G401.6 (cell line): Measurements from ENCODE around the gene PHRF1.

ENCODE experiments used
- FAIRE-seq: peaks from 2 replicates; lab custom pipeline; 2012; peaks lifted over from hg19 to GRCh38; lab: Jason Lieb, UNC

Gene PHRF1

DNA sequence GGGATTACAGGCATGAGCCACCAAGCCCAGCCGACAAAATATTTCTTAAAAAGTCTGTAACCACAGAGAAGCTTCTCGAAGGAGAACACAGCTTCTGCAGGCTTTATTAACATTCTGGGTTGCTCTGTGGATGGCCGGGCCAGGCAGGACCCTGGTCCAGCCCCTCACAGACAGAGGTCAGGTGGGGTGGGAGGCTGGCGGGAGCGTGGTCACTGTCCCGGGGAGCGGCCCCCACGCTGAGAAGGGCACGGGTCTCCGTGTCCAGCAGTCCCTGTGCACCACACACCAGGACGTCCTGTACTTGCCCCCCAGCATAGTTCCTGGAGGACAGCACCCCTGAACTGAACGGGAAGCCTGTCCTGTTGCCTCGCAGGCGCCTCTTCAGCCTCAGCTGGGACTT is 80.2 kb downstream of the PHRF1 start:
- no peak for FAIRE-seq

DNA sequence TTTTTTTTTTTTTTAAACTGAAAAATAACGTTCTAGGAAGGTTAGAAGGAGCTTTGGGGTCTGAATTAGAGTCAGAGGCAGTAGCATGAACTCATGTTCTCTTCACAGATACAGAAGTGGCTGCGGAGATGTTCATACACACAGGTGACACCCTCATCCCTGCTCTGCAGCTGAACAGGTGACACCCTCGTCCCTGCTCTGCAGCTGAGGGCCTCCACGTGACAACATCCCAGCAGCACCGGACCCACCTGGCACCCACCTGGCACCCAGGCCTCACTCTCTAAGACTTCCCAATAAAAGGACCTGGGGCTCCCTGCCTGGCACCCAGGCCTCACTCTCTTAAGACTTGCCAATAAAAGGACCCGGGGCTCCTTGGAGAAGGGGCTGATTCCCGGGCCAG is 80.6 kb downstream of the PHRF1 start:
- no peak for FAIRE-seq

DNA sequence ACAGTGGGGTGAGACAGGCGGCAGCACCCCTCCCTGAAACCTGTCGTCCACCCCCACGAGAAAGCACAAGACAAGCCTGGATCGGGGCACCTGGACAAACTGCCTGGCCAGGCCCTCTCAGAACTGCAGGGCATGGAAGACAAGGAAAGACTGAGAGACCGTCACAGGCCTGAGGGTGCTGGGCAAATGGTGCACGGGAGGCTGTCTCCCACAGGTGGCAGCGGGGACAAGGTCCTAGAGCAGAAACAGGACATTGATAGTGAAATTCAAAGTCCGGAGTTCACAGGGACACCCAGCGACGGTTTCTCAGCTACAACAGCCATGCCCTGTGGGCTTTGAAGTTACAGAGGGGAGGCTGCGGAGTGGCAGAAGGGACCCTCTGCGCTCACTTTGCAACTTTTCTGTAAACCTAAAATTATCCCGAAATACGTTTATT is 81.4 kb downstream of the PHRF1 start:
- FAIRE-seq = no peak

DNA sequence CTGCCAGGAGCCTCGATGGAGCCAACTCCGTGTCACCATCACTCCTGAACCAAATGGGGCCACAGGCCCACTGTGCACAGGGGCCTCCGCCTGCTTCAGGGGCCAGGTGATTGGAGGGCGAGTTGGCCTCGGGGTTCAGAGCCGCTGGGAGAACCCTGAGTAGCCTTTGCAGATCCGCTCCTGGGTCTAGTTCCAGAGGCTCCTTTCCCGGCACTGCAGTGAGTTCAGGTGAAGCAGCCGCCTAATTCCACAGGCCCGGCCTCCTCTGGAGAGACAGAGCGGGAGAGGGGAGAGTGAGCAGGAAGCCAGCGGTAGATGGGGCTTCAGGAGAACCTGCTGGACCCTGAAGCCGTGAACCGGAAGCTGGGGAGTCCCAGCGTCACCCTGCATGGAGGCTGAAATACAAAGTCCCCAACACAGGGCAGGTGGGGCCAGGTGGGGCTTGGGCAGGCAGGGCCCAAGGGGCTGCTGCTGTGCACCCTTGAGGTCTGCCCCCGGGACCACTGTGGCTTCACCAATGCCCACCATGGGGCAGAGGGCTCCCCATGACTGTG is 83.3 kb downstream of the PHRF1 start:
- no peak for FAIRE-seq

DNA sequence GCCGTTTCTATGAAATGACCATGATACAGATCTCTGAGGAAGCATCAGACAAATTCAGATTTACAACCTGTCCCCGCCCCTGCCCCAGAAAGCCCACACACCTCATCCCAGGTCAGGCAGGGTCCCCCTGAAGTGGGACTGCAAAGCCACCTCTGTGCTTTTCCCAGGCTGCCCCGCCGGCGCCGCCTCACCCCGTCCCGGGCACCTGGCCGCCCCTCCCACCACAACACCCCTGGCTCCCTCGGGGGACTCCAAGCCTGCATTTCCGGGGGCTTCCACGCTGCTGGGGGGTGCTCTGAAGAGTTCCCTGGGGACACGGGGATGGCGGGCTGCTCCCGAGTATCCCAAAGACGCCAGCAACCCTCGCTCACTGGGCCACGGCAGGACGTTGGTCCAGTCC is 84.0 kb downstream of the PHRF1 start:
- no peak for FAIRE-seq

DNA sequence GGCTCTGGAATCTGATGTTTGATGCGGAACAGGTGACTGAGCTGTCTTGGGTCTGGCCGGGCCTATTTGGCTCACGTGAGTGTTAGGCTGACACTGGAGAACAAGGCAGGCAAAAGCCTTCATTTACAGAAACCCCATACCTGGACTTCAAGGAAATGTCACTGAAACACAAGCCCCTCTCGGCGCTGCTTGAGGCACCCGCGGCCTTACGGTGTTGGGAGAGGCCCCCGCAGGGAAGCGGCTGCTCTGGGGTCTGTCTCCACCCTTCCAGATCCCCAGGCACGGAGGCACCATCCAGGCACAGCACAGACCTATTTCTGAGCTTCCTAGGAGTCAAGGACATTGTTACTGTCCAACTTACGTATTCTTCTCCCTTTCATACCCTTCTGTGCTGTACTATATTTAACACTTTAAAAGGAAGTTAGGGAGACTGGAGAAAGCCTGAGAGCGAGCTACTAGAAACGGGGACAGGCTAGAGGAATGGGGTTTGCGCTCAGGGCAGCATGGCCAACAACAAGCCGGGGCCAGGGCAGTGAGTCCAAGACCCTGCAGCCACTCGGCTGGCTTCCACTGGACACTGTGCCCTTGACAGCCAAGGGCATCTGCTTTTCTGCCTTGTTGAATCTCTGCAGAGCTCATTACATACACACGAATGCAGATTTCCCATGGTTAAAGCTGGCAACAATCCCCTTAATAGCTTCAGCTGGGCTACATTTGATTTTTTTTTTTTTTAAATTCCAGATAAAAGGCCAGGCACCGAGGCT is 84.6 kb downstream of the PHRF1 start:
- no peak for FAIRE-seq
